Nephron (organoid): ENCODE measurements around the gene RASGEF1B.

Experiments used
- H3K27ac Mint-ChIP-seq, 3 experiments: 2 replicates each; pipeline ENCODE4 v1.8.0; 2020; ENCODE audit warnings: mixed read lengths in 3 of 3, mild to moderate bottlenecking in 2 of 3, moderate library complexity in 1 of 3
- H3K27me3 Mint-ChIP-seq: 2 replicates; pipeline ENCODE4 v1.8.0; 2021; ENCODE audit warnings: low read depth, mild to moderate bottlenecking, moderate library complexity, mixed read lengths
- H3K36me3 Mint-ChIP-seq: 2 replicates; pipeline ENCODE4 v1.8.0; 2020; ENCODE audit warnings: low read depth, mixed read lengths
- H3K4me1 Mint-ChIP-seq: 2 replicates; pipeline ENCODE4 v1.8.0; 2020; ENCODE audit warnings: mixed read lengths
- H3K4me3 Mint-ChIP-seq, 3 experiments: 2 replicates each; pipeline ENCODE4 v1.8.0; 2020; ENCODE audit warnings: mild to moderate bottlenecking in 3 of 3, mixed read lengths in 3 of 3, moderate library complexity in 2 of 3
- H3K9me3 Mint-ChIP-seq: 2 replicates; pipeline ENCODE4 v1.8.0; 2020; ENCODE audit warnings: mixed read lengths
- TF ChIP-seq, protein P1 (sequence below), 3 experiments: fragments of 200-600 bp; sonication (generic); IDR thresholded peaks; one replicate each; pipeline ENCODE4 v1.5.0; 2021; ENCODE audit warnings: antibody characterized with exemption in 3 of 3; ENCODE audit not compliant: unreplicated experiment in 3 of 3

The RASGEF1B gene

DNA sequence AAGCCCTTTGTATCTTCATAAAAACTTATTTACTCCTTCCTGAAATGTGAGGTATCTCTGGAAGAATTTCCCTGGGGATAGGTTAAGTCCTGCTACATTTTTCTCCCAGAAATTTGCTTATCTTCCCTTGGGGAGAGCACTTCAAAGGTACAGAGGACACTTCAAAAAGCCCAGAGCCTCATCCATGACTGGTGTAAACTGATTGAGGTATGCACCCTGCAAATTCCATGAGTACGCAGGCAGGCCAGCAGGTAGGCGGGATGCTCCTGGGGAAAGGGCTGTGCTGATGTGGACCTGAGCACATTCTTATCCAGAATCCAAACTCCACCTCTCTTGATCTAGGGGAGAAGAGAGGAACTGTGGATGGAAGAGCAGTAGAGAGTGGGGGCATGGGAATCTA lies 26.3 kb upstream of the RASGEF1B start:
- Mint-ChIP-seq H3K9me3 (no peaks in the 10 kb centered on the region), H3K36me3 (no peaks in the 10 kb centered on the region), H3K4me1 (peaks cover 19% of the 10 kb centered on the region), H3K27me3 (no peaks in the 10 kb centered on the region), H3K27ac (no peak overlapping the region), H3K4me3 (no peak overlapping the region)
- TF ChIP-seq, protein P1, sequence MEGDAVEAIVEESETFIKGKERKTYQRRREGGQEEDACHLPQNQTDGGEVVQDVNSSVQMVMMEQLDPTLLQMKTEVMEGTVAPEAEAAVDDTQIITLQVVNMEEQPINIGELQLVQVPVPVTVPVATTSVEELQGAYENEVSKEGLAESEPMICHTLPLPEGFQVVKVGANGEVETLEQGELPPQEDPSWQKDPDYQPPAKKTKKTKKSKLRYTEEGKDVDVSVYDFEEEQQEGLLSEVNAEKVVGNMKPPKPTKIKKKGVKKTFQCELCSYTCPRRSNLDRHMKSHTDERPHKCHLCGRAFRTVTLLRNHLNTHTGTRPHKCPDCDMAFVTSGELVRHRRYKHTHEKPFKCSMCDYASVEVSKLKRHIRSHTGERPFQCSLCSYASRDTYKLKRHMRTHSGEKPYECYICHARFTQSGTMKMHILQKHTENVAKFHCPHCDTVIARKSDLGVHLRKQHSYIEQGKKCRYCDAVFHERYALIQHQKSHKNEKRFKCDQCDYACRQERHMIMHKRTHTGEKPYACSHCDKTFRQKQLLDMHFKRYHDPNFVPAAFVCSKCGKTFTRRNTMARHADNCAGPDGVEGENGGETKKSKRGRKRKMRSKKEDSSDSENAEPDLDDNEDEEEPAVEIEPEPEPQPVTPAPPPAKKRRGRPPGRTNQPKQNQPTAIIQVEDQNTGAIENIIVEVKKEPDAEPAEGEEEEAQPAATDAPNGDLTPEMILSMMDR (IDR thresholded peaks at IDR 0.05; ENCODE audit: unreplicated experiment in 3 of 3) = no peak

DNA sequence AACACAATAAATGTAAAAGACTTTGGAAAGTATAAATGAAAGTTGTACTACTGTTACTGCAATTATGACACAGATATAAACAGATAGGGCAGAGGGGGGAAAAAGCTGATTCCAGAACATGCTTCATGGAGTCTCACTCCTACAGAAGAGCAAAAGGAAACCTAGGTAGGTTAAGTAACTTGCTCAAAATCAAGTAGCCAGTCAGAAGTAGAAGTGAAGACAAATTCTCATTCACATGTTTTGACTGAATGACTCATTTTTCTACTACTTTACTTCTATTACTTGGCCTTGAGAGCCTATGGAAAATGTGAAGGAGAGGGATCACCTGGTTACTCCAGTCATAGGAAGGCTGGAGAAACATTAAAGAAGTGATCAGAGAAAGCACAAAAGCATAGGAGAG lies 23.6 kb upstream of the RASGEF1B start:
- no peak overlapping the region for H3K27ac Mint-ChIP-seq
- H3K4me1 Mint-ChIP-seq = peaks cover 6% of the 10 kb centered on the region
- H3K9me3 Mint-ChIP-seq = peaks cover 3% of the 10 kb centered on the region
- no peak overlapping the region for H3K4me3 Mint-ChIP-seq
- TF ChIP-seq, protein P1 (IDR thresholded peaks at IDR 0.05; ENCODE audit: unreplicated experiment in 3 of 3) = no peak
- H3K27me3 Mint-ChIP-seq = no peaks in the 10 kb centered on the region
- H3K36me3 Mint-ChIP-seq = no peaks in the 10 kb centered on the region

DNA sequence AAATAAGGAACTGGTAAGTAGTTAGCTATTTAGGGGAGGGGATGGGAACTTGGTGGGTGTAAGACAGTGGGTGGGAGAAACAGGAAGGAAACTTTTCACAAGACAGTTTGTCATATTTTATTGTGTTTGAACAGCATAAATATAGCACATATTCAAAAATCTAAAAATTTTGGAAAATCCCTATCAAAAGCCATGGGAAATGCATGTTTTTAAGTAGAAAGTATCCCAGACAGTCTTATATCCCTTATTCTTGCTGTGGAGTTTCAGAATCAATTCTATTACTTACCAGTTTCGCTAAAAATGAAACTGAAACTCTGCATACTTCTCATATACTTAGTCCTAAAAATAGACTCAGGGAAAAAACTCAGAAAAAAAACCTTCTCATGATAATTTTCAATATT lies 22.3 kb upstream of the RASGEF1B start:
- TF ChIP-seq, protein P1 (IDR thresholded peaks at IDR 0.05; ENCODE audit: unreplicated experiment in 3 of 3) = no peak
- Mint-ChIP-seq H3K4me1 (no peaks in the 10 kb centered on the region), H3K9me3 (peaks cover 3% of the 10 kb centered on the region), H3K4me3 (no peak overlapping the region), H3K27ac (peak overlapping the region in 2 of 3 experiments; percentile 62 to 69), H3K36me3 (no peaks in the 10 kb centered on the region), H3K27me3 (no peaks in the 10 kb centered on the region)

DNA sequence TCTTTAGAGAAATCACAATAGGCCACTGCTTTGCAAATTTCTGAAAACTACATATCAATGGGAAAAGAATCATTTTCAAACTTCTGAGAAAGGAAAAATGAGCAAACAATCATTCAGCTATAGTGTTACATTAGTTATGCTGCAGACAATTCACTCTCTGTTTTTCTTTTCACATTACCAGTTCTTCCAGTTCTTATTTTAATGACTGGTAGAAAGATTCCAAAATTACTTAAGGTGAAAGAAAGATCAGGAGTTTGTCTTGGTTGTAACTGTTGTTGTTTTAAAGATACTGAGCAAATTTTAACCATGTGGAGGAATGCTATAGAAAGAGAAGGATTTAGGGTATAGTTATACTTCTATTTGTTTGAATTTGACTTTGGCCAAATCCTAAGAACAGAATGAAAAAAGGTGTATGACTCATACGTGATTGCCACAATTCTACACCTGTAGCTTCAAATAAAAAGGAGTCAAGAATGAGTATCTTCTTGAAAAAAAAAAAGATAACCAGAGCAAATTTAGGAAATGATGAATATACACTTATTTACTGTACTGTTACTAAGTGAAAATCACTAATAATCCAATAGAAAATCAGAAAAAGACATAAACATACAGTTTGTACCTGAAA lies 21.0 kb upstream of the RASGEF1B start:
- H3K4me3 Mint-ChIP-seq = no peak overlapping the region
- TF ChIP-seq, protein P1 (IDR thresholded peaks at IDR 0.05; ENCODE audit: unreplicated experiment in 3 of 3) = no peak
- no peak overlapping the region for H3K27ac Mint-ChIP-seq

GRCh38 chr4:81491943-81492342 lies 20.2 kb upstream of the RASGEF1B start:
- no peaks in the 10 kb centered on the region for H3K4me1 Mint-ChIP-seq
- TF ChIP-seq, protein P1 (IDR thresholded peaks at IDR 0.05; ENCODE audit: unreplicated experiment in 3 of 3) = no peak
- no peaks in the 10 kb centered on the region for H3K27me3 Mint-ChIP-seq
- no peaks in the 10 kb centered on the region for H3K36me3 Mint-ChIP-seq
- H3K4me3 Mint-ChIP-seq = no peak overlapping the region
- H3K27ac Mint-ChIP-seq = no peak overlapping the region
- H3K9me3 Mint-ChIP-seq = peaks cover 6% of the 10 kb centered on the region

More for the DNA sequence above, 21.0 kb upstream of the RASGEF1B start:
- no peaks in the 10 kb centered on the region for H3K4me1 Mint-ChIP-seq
- H3K36me3 Mint-ChIP-seq = no peaks in the 10 kb centered on the region
- no peaks in the 10 kb centered on the region for H3K27me3 Mint-ChIP-seq
- H3K9me3 Mint-ChIP-seq = peaks cover 5% of the 10 kb centered on the region
